ENCODE data around the gene NAGLU. TPM values are rescaled to one million over a fixed set of nuclear protein-coding genes. Genes with fewer than 3 reads are reported as not detected.

NAGLU gene
- 68.9 and 84.5 TPM in 2 replicates for total RNA-seq

DNA sequence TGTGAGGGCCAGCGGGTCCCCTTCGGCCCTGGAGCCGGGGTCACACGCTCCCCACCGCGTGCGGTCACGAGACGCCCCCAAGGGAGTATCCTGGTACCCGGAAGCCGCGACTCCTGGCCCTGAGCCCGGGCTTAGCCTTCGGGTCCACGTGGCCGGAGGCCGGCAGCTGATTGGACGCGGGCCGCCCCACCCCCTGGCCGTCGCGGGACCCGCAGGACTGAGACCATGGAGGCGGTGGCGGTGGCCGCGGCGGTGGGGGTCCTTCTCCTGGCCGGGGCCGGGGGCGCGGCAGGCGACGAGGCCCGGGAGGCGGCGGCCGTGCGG is at the start of gene NAGLU:
TSS of gene NAGLU (plus strand) at position 194 of the 324 bp plus-strand sequence. CDS start at position 226, 32 bp downstream.

DNA sequence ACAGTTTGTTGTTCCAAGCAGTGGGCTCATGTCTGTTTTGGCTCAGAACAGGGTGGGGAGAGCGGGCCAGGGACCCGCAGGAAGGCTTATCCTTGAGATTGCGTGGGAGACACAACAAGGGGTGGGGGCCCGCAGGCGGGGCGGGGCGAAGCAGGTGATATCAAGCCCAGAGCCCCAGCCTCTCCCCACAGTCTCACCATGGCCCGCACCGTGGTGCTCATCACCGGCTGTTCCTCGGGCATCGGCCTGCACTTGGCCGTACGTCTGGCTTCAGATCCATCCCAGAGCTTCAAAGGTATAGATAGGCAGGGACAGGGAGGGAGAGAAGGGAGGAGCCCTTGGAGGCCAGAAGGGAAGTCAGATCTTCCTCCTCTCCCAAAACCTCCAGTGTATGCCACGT is 16.7 kb downstream of the NAGLU start, which contains the start of gene HSD17B1:
TSS of gene HSD17B1 (plus strand) at position 188 of the 400 bp plus-strand sequence. CDS start at position 199, 11 bp downstream.

DNA sequence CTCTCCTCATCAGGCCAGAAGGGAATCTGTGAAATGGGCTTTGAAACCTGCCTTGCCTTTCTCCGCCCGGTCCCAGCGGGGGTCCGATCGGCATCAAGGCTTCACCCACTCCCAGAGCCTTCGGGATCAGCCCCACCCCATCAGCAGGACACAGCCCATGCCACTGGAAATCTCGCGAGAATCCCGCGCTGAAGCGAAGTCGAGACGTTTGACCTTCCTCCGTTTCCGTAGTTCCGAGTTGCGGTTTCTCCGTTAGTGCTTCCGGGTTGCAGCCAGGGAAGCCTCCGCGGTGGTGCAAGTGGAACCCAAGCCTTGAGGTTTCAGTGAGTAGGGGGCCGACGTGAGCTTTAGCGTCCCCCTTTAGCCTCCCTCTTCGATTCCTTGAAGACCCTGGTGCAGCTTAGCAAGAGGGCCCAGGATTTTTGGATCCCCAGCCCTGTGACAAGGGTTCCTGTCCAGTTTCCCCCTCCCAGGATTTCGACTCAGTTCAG is 25.9 kb downstream of the NAGLU start, which contains the start of gene COASY:
TSS of gene COASY (plus strand) at position 252 of the 491 bp plus-strand sequence. CDS start 475 bp downstream, outside the sequence.

DNA sequence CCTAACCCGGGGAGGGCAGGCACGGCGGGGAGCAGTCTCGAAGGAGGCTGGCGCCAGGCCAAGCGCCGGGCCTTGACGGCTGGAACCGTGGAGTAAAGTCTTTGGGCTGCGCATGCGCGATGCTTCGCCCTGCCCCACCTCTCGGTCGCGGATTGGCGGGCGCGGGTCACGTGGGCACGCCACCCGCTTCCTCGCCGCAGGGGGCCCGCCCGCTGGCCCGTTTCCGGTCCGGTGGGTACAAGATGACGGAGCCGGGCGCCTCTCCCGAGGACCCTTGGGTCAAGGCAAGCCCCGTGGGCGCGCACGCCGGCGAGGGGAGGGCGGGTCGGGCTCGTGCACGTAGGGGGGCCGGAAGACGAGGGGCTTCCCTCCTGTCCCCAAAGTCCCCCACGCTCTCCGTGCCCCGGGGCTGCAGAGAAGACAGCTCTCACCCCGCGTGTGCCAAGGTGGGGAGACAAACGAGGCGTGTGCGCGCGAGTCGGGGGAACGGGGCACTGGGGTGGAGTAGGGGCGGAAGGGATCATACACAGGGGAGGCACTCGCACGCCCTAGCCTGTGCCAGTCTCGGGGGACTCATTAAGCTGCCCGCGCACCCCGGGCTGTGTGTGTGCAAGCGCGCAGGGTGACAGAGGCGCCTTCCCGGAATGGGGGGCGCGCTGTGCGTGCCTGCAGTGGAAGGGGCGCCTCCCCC is 31.0 kb downstream of the NAGLU start, which contains the start of gene MLX:
TSS of gene MLX (plus strand) at position 218 of the 691 bp plus-strand sequence. CDS start at position 243, 25 bp downstream.

DNA sequence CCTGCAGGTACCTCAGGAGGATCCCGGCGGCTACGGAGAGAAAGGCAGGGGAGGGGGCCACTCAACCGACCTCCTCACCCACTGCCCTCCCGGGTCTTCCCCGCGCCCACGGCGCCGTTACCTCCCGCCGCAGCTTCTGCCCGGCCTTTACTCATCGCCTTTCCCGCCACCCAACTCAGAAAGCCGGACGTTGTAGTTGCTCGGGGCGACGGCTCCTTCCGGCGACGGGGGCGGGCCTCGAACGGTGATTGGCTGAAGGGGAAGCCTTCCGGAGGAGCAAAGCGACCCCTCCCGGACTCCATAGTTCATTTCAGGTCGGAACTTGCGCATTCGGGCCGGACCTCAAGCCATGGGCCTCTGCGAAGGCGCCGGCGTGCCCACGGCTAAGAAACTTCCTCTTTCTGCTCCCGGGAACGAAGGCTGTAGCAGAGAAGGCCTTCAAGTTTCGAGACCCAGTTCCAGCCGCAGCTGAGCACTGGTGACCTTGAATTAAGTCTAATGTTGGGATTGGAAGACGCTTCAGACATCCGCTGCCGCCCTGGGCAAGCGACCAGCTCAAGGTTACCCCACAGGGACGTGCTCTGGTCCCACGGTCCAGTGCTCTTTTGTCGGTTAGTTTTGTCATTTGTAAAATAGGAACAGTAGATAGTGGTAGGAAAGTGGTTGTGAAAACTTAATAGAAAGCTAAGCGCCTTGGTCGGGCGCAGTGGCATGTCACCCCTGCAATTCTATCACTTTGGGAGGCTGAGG is 41.7 kb downstream of the NAGLU start, which contains the start of gene PSMC3IP:
TSS of gene PSMC3IP (minus strand) at position 198 of the 750 bp plus-strand sequence. CDS start at position 155, 43 bp downstream.

Other genes with a start within 250 kb of the NAGLU start
- 27.3 and 34.0 TPM in 2 replicates for gene STAT5A, start 247.7 kb upstream of the NAGLU start, total RNA-seq
- gene STAT3, start 147.8 kb upstream of the NAGLU start, total RNA-seq = 128 and 160 TPM in 2 replicates
- gene CAVIN1, start 113.0 kb upstream of the NAGLU start, total RNA-seq = 781 and 918 TPM in 2 replicates
- 20.6 and 22.4 TPM in 2 replicates for gene ATP6V0A1, start 77.4 kb upstream of the NAGLU start, total RNA-seq
- gene HSD17B1, start 16.7 kb downstream of the NAGLU start, total RNA-seq = 2.1 and 6.0 TPM in 2 replicates
- 15.7 and 33.8 TPM in 2 replicates for gene COASY, start 25.9 kb downstream of the NAGLU start, total RNA-seq
- gene MLX, start 30.9 kb downstream of the NAGLU start, total RNA-seq = 30.8 and 35.6 TPM in 2 replicates
- 1.6 and 2.2 TPM in 2 replicates for gene PSMC3IP, start 41.5 kb downstream of the NAGLU start, total RNA-seq
- 48.9 and 51.7 TPM in 2 replicates for gene RETREG3, start 73.1 kb downstream of the NAGLU start, total RNA-seq
- 43.9 and 57.3 TPM in 2 replicates for gene TUBG1, start 73.4 kb downstream of the NAGLU start, total RNA-seq
- 10.9 and 11.2 TPM in 2 replicates for gene TUBG2, start 123.0 kb downstream of the NAGLU start, total RNA-seq
- gene PLEKHH3, start 140.8 kb downstream of the NAGLU start, total RNA-seq = 19.6 and 19.9 TPM in 2 replicates
- 1.3 and 7.8 TPM in 2 replicates for gene CCR10, start 145.6 kb downstream of the NAGLU start, total RNA-seq
- gene CNTNAP1, start 146.3 kb downstream of the NAGLU start, total RNA-seq = 25.3 and 49.4 TPM in 2 replicates
- 9.6 and 13.5 TPM in 2 replicates for gene EZH1, start 208.8 kb downstream of the NAGLU start, total RNA-seq
- 0.65 and 1.4 TPM in 2 replicates for gene RAMP2, start 225.0 kb downstream of the NAGLU start, total RNA-seq
- gene VPS25, start 237.2 kb downstream of the NAGLU start, total RNA-seq = 77.3 and 82.1 TPM in 2 replicates
- gene WNK4, start 244.4 kb downstream of the NAGLU start, total RNA-seq = 2.0 and 4.1 TPM in 2 replicates

Measured in cardiac atrium fibroblast (primary cell).